GM12864 (cell line): Measurements from ENCODE around the gene TRMT11.

Source experiments
- DNase-seq: peaks from one replicate; pipeline ENCODE4 v3.0.0-alpha.2; 2011; ENCODE audit warnings: low read depth
- H3K4me3 ChIP-seq: 2 replicates; pipeline ENCODE4 v1.5.1; 2011; ENCODE audit warnings: mild to moderate bottlenecking, low read depth, low read length, control low read depth
- TF ChIP-seq, protein P1 (sequence below): IDR thresholded peaks from 2 replicates; pipeline ENCODE4 v1.5.1; 2011; ENCODE audit warnings: low read depth, mild to moderate bottlenecking, moderate library complexity, low read length, control low read depth, inconsistent platforms; ENCODE audit errors: missing control alignments

TRMT11 gene

GRCh38 chr6:125986301-125987025 lies at the start of gene TRMT11:
TSS of gene TRMT11 (plus strand) at chr6:125986540. CDS start at chr6:125986551, 11 bp downstream.
- TF ChIP-seq, protein P1, sequence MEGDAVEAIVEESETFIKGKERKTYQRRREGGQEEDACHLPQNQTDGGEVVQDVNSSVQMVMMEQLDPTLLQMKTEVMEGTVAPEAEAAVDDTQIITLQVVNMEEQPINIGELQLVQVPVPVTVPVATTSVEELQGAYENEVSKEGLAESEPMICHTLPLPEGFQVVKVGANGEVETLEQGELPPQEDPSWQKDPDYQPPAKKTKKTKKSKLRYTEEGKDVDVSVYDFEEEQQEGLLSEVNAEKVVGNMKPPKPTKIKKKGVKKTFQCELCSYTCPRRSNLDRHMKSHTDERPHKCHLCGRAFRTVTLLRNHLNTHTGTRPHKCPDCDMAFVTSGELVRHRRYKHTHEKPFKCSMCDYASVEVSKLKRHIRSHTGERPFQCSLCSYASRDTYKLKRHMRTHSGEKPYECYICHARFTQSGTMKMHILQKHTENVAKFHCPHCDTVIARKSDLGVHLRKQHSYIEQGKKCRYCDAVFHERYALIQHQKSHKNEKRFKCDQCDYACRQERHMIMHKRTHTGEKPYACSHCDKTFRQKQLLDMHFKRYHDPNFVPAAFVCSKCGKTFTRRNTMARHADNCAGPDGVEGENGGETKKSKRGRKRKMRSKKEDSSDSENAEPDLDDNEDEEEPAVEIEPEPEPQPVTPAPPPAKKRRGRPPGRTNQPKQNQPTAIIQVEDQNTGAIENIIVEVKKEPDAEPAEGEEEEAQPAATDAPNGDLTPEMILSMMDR, result no peak
- peak; percentile 80 for DNase-seq
- peak within 1 kb of the TSS; percentile 85 for H3K4me3 ChIP-seq

DNA sequence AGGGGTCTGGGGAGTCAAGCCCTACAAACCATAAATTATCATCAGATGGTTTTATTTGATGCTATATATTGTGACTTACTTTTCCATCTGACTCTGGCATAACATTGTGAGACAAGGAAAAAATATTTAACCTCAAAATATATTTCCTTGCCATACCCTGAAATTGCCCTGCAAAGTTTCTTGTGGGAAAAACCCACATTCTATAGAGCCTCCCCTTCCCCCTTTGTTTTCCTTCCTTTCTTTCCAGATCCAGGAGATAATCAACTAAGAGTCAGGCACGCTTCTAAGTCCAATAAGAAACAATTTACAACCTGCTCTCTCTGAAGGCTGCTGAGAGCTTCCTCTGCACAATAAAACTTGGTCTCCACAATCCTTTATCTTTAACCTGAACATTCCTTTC lies 47.3 kb upstream of the TRMT11 start:
- TF ChIP-seq, protein P1, result no peak
- H3K4me3 ChIP-seq, result no peak overlapping the region
- no peak for DNase-seq

- no peak overlapping the region for H3K4me3 ChIP-seq
- DNase-seq, result no peak
- TF ChIP-seq, protein P1, result no peak
Measured at GRCh38 chr6:125939791-125940190, 46.5 kb upstream of the TRMT11 start.

- no peak for DNase-seq
- TF ChIP-seq, protein P1, result no peak
- no peak overlapping the region for H3K4me3 ChIP-seq
Measured at GRCh38 chr6:125940247-125941041, 45.9 kb upstream of the TRMT11 start.

GRCh38 chr6:125942672-125943527 lies 43.4 kb upstream of the TRMT11 start:
- DNase-seq, result no peak
- TF ChIP-seq, protein P1, result no peak
- H3K4me3 ChIP-seq, result no peak overlapping the region

DNA sequence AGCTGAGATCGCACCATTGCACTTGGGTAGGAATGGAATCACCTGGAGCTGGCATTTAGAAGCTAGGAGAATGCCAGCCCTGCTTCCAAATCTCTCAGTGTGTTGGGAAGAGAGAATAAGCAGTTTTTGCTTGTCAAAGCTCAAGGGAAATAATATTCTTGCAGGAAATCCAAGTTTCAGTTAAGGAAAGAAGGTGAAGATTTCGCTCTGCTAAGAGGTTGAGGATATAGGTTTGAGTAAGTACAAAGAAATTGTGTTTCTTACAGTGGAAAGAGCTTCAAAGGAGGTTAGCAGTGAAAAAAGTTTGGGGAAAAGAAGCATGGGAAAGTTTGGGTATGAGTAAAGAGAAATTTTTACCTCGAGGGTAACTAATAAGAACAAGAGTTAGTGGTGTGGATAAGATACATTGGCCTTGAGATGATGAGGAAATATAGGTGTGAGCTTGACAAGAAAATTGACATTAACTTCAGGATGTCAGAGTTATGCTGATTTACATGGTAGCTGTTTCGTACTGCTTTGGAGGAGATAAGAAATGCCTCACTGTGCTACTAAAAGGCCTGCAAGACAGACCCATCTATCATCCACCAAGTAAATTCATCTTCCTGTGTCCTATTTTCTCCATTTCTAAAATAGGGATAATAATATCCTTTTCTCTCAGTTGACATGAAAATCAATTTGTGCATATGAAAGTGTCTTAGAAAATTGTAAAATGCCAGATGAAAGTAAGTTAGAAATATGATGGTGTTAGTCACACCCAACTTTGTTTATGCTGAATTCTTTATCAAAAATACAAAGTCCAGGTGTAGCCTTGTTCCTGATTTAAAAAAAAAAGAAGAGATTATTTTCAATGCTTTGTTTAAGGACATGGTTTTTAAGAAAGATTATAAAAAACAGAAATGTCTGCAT lies 42.6 kb upstream of the TRMT11 start:
- no peak overlapping the region for H3K4me3 ChIP-seq
- no peak for DNase-seq
- TF ChIP-seq, protein P1, result no peak
